ENCODE results near the gene TUBA3E.
"Not testable (repeated sequence)": the region's sequence is repeated elsewhere in the genome, so short reads cannot be mapped to it uniquely, and the experiment has no call there.

DNA sequence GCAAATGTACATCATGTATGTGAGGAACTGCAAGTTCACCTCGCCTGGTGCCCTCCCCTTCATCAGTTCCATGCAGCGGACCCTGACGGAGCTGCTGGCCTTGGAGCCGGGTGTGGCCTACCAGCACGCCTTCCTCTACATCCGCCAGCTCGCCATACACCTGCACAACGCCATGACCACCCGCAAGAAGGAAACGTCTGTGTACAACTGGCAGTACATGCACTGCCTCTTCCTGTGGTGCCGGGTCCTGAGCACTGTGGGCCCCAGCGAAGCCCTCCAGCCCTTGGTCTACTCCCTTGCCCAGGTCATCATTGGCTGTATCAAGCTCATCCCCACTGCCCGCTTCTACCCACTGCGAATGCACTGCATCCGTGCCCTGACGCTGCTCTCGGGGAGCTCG lies 32.1 kb upstream of the TUBA3E start:
- TF ChIP-seq, protein P1, sequence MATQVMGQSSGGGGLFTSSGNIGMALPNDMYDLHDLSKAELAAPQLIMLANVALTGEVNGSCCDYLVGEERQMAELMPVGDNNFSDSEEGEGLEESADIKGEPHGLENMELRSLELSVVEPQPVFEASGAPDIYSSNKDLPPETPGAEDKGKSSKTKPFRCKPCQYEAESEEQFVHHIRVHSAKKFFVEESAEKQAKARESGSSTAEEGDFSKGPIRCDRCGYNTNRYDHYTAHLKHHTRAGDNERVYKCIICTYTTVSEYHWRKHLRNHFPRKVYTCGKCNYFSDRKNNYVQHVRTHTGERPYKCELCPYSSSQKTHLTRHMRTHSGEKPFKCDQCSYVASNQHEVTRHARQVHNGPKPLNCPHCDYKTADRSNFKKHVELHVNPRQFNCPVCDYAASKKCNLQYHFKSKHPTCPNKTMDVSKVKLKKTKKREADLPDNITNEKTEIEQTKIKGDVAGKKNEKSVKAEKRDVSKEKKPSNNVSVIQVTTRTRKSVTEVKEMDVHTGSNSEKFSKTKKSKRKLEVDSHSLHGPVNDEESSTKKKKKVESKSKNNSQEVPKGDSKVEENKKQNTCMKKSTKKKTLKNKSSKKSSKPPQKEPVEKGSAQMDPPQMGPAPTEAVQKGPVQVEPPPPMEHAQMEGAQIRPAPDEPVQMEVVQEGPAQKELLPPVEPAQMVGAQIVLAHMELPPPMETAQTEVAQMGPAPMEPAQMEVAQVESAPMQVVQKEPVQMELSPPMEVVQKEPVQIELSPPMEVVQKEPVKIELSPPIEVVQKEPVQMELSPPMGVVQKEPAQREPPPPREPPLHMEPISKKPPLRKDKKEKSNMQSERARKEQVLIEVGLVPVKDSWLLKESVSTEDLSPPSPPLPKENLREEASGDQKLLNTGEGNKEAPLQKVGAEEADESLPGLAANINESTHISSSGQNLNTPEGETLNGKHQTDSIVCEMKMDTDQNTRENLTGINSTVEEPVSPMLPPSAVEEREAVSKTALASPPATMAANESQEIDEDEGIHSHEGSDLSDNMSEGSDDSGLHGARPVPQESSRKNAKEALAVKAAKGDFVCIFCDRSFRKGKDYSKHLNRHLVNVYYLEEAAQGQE (IDR thresholded peaks at IDR 0.05; ENCODE audit: borderline replicate concordance), result not testable (repeated sequence)
- TF ChIP-seq, protein P2, sequence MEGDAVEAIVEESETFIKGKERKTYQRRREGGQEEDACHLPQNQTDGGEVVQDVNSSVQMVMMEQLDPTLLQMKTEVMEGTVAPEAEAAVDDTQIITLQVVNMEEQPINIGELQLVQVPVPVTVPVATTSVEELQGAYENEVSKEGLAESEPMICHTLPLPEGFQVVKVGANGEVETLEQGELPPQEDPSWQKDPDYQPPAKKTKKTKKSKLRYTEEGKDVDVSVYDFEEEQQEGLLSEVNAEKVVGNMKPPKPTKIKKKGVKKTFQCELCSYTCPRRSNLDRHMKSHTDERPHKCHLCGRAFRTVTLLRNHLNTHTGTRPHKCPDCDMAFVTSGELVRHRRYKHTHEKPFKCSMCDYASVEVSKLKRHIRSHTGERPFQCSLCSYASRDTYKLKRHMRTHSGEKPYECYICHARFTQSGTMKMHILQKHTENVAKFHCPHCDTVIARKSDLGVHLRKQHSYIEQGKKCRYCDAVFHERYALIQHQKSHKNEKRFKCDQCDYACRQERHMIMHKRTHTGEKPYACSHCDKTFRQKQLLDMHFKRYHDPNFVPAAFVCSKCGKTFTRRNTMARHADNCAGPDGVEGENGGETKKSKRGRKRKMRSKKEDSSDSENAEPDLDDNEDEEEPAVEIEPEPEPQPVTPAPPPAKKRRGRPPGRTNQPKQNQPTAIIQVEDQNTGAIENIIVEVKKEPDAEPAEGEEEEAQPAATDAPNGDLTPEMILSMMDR (IDR thresholded peaks at IDR 0.05; ENCODE audit: poor library complexity, severe bottlenecking), result not testable (repeated sequence)
- TF ChIP-seq TAF1 (IDR thresholded peaks at IDR 0.05; ENCODE audit: low read depth); POLR2AphosphoS5 (IDR thresholded peaks at IDR 0.05); EP300 (conservative IDR thresholded peaks at IDR 0.05; ENCODE audit: poor library complexity, severe bottlenecking); RAD21 (conservative IDR thresholded peaks at IDR 0.05); EZH2 (IDR thresholded peaks at IDR 0.05; ENCODE audit: borderline replicate concordance, insufficient read depth, low read length, poor library complexity, severe bottlenecking): not testable (repeated sequence)

Measured in neural cell (in vitro differentiated cells).